Left ventricle myocardium inferior (tissue), 1 donor: ENCODE data around the gene CTNNAL1. TPM values are rescaled to one million over a fixed set of nuclear protein-coding genes. Genes with fewer than 3 reads are reported as not detected.

Experiments
- DNase-seq: peaks from one replicate; pipeline ENCODE4 v3.0.0-alpha.2; 2020
- H3K27ac ChIP-seq: fragments of 200-600 bp; replicated peaks from 2 replicates; pipeline ENCODE4 v1.8.0; 2021
- H3K27me3 ChIP-seq: fragments of 200-600 bp; 2 replicates; pipeline ENCODE4 v1.8.0; 2021; ENCODE audit warnings: low read depth
- H3K36me3 ChIP-seq: fragments of 200-600 bp; 2 replicates; pipeline ENCODE4 v1.8.0; 2021
- H3K4me1 ChIP-seq: fragments of 200-600 bp; 2 replicates; pipeline ENCODE4 v1.8.0; 2021
- H3K4me3 ChIP-seq: fragments of 200-600 bp; 2 replicates; pipeline ENCODE4 v1.8.0; 2021; ENCODE audit warnings: mild to moderate bottlenecking, moderate library complexity
- H3K9me3 ChIP-seq: fragments of 200-600 bp; replicated peaks from 2 replicates; pipeline ENCODE4 v1.8.0; 2021
- CTCF ChIP-seq: fragments of 200-600 bp; IDR thresholded peaks from 2 replicates; pipeline ENCODE4 v1.8.0; 2021; ENCODE audit warnings: antibody characterized with exemption, mild to moderate bottlenecking, borderline replicate concordance
- intact Hi-C: fragments of 100-400 bp; cut with micrococcal nuclease; formaldehyde crosslinking; loops from one replicate; pipeline ENCODE4 v1.11.0; 2022
- microRNA-seq: library from miRNA; unstranded; fragments of <30 nt; microRNA quantifications from one replicate; pipeline ENCODE4 v1.2.0, GENCODE V29; 2020
- total RNA-seq: library from RNA; stranded (reverse); fragmentation: NEBNext Ultra II Directional; extraction: Animal tissue kit (Norgen Biotek cat#: 25700); gene quantifications from one replicate; pipeline ENCODE4 v1.2.1, GENCODE V29; 2021
- donor health status: DM: no; HTN: yes; CAD: no; lungs with severe emphysema.

The CTNNAL1 gene
- total RNA-seq, 1 donor from 2014 or later, result 78.2 TPM

GRCh38 chr9:108894225-108894997, 118.9 kb downstream of the CTNNAL1 start:
- Histone ChIP-seq H3K27me3 (no peaks in the 10 kb centered on the region), H3K4me3 (no peak overlapping the region), H3K36me3 (peaks cover 99% of the 10 kb centered on the region), H3K27ac (no peak overlapping the region), H3K4me1 (peaks cover 12% of the 10 kb centered on the region), H3K9me3 (no peaks in the 10 kb centered on the region)
- no peak for TF ChIP-seq CTCF
- DNase-seq, result no peak
- intact Hi-C loops, result no loop called here

Small RNAs within 50 kb of the gene (microRNA-seq; reads per million reads assigned to microRNA genes)
- gene MIR32, result 217 reads per million, percentile 65 among the genes with 10 or more reads in this experiment

Other genes starting within 250 kb of the CTNNAL1 start
- not detected for gene ACTL7B, start 157.5 kb downstream of the CTNNAL1 start, total RNA-seq
- gene ACTL7A, start 151.2 kb downstream of the CTNNAL1 start, total RNA-seq, result not detected
- 21.4 TPM for gene ELP1, start 79.4 kb downstream of the CTNNAL1 start, total RNA-seq
- 18.4 TPM for gene ABITRAM, start 79.1 kb downstream of the CTNNAL1 start, total RNA-seq
- gene TMEM245, start 106.4 kb upstream of the CTNNAL1 start, total RNA-seq, result 97.4 TPM
- gene FRRS1L, start 153.8 kb upstream of the CTNNAL1 start, total RNA-seq, result 2.5 TPM